GM12878 (cell line): ENCODE measurements around the gene THSD4. TPM values are rescaled to one million over a fixed set of nuclear protein-coding genes. Genes with fewer than 3 reads are reported as not detected.

Experiments
- ATAC-seq: fragments of 200-7000 bp; cut with Tn5 transposase; 3 replicates; pipeline ENCODE4 v1.9.1; 2020; ENCODE audit warnings: mild to moderate bottlenecking, moderate library complexity
- BruUV-seq: library from RNA; stranded (reverse); fragments of 400-500 nt; replicated peaks from 2 replicates; lab custom pipeline; 2021; lab: Mats Ljungman, UMichigan
- CTCF ChIA-PET: fragments of 300-600 bp; sonication (Branson Sonifier 250); formaldehyde crosslinking; extraction: SDS; loops from one replicate; lab custom pipeline; 2021; ENCODE audit warnings: inconsistent platforms; lab: Yijun Ruan, JAX
- POLR2A ChIA-PET: fragments of 350-600 bp; formaldehyde crosslinking; extraction: SDS; loops from one replicate; lab custom pipeline; 2021; ENCODE audit warnings: inconsistent platforms; lab: Charles Lee
- RAD21 ChIA-PET: fragments of 300-600 bp; sonication (Branson Sonifier 250); formaldehyde crosslinking; loops from one replicate; lab custom pipeline; 2023; ENCODE audit warnings: antibody characterized with exemption; ENCODE audit not compliant: unreplicated experiment; lab: Charles Lee
- SMC1A ChIA-PET: fragments of 300-600 bp; sonication (Branson Sonifier 250); formaldehyde crosslinking; loops from one replicate; lab custom pipeline; 2023; ENCODE audit not compliant: unreplicated experiment, uncharacterized antibody; lab: Charles Lee
- DNase-seq: peaks from one replicate; pipeline ENCODE4 v3.0.0-alpha.2; 2011; ENCODE audit warnings: low read depth, low spot score
- FAIRE-seq: peaks from 3 replicates; lab custom pipeline; 2011; peaks lifted over from hg19 to GRCh38; lab: Jason Lieb, UNC
- H2AFZ ChIP-seq: 2 replicates; pipeline ENCODE4 v1.6.0; 2011; ENCODE audit warnings: low read depth, low read length, control low read depth; ENCODE audit not compliant: control insufficient read depth
- H3K27ac ChIP-seq: 2 replicates; pipeline ENCODE4 v1.5.1; 2011; ENCODE audit warnings: control low read depth; ENCODE audit not compliant: control insufficient read depth, insufficient read depth
- H3K27me3 ChIP-seq, 2 experiments: replicated peaks in 1 of 2; 2 replicates each; pipeline versions ENCODE4 v1.6.0 to v1.6.1; 2011; ENCODE audit warnings: low read length in 1 of 2; ENCODE audit not compliant: control insufficient read depth in 2 of 2, insufficient read depth in 2 of 2
- H3K36me3 ChIP-seq, 2 experiments: 2 replicates each; pipeline ENCODE4 v1.5.1; 2011; ENCODE audit warnings: low read length in 1 of 2; ENCODE audit not compliant: control insufficient read depth in 2 of 2, insufficient read depth in 2 of 2
- H3K4me1 ChIP-seq: 2 replicates; pipeline ENCODE4 v1.6.1; 2011; ENCODE audit warnings: mild to moderate bottlenecking, low read length, moderate library complexity, mixed read lengths; ENCODE audit not compliant: control insufficient read depth, insufficient read depth
- H3K4me2 ChIP-seq: 2 replicates; pipeline ENCODE4 v1.6.0; 2011; ENCODE audit warnings: control low read depth; ENCODE audit not compliant: control insufficient read depth, insufficient read depth
- H3K4me3 ChIP-seq: fragments of 200-600 bp; sonication (generic); 2 replicates; pipeline ENCODE4 v1.5.1; 2016
- H3K79me2 ChIP-seq: 2 replicates; pipeline ENCODE4 v1.6.0; 2011; ENCODE audit warnings: low read length; ENCODE audit not compliant: control insufficient read depth, insufficient read depth
- H3K9ac ChIP-seq: 2 replicates; pipeline ENCODE4 v1.8.0; 2011; ENCODE audit warnings: low read length, control low read depth, mixed read lengths; ENCODE audit not compliant: control insufficient read depth, insufficient read depth
- H3K9me3 ChIP-seq: replicated peaks from 3 replicates; pipeline ENCODE4 v1.5.1; 2011; ENCODE audit warnings: mild to moderate bottlenecking, low read length; ENCODE audit not compliant: control insufficient read depth, insufficient read depth
- H4K20me1 ChIP-seq: 2 replicates; pipeline ENCODE4 v1.6.0; 2011; ENCODE audit not compliant: control insufficient read depth, insufficient read depth
- CREB1 ChIP-seq: IDR thresholded peaks from 2 replicates; pipeline ENCODE4 v1.6.1; 2012; ENCODE audit warnings: low read depth, mild to moderate bottlenecking, inconsistent platforms
- CUX1 ChIP-seq: IDR thresholded peaks from 2 replicates; pipeline ENCODE4 v1.6.1; 2012; ENCODE audit warnings: improper control_type of control experiment, low read depth, low read length; ENCODE audit not compliant: insufficient replicate concordance
- FOS ChIP-seq: IDR thresholded peaks from 3 replicates; pipeline ENCODE4 v1.6.1; 2011; ENCODE audit warnings: borderline replicate concordance; ENCODE audit not compliant: insufficient read length; ENCODE audit errors: extremely low read depth
- KAT2A ChIP-seq: conservative IDR thresholded peaks from 2 replicates; pipeline ENCODE4 v1.6.1; 2011; ENCODE audit warnings: low read depth, low read length; ENCODE audit not compliant: control insufficient read depth
- MLLT1 ChIP-seq: fragments of 450-650 bp; IDR thresholded peaks from 2 replicates; pipeline ENCODE4 v1.6.1; 2016; ENCODE audit warnings: mild to moderate bottlenecking
- SMAD1 ChIP-seq: fragments of 450-650 bp; IDR thresholded peaks from 2 replicates; pipeline ENCODE4 v1.6.1; 2018; ENCODE audit warnings: mild to moderate bottlenecking, low read depth; ENCODE audit not compliant: partially characterized antibody
- SMAD5 ChIP-seq: IDR thresholded peaks from 2 replicates; pipeline ENCODE4 v1.6.1; 2016; ENCODE audit warnings: antibody characterized with exemption, low read depth
- SRF ChIP-seq, 2 experiments: IDR thresholded peaks; 2 replicates each; pipeline ENCODE4 v1.6.1; 2011; ENCODE audit warnings: low read depth in 2 of 2, low read length in 2 of 2, mild to moderate bottlenecking in 1 of 2, moderate library complexity in 1 of 2
- YBX1 ChIP-seq: fragments of 450-650 bp; IDR thresholded peaks from 2 replicates; pipeline ENCODE4 v1.6.1; 2016; ENCODE audit warnings: antibody characterized with exemption
- WGBS: methylation state at CpG from one replicate; pipeline ENCODE4 v1.1.6; 2016; ENCODE audit warnings: low lambda C conversion rate; ENCODE audit not compliant: insufficient replicate concordance, insufficient coverage; ENCODE audit errors: missing lambda C conversion rate; 5-methylcytosine and 5-hydroxymethylcytosine counted together
- in situ Hi-C: fragments of 300-500 bp; cut with MboI; formaldehyde crosslinking; loops from 9 replicates; pipeline ENCODE4 v1.14.3; 2018; ENCODE audit warnings: mixed read lengths
- intact Hi-C: fragments of 100-400 bp; cut with micrococcal nuclease; formaldehyde crosslinking; loops from one replicate; pipeline ENCODE4 v1.14.2; 2022; ENCODE audit not compliant: unreplicated experiment
- polyA plus RNA-seq, 11 experiments: library from polyadenylated mRNA; depleted of rRNA in 4 of 11; unstranded in 6 of 11; stranded (reverse) in 5 of 11; fragments of >200 nt; fragmentation: Nextera tagmentation in 4 of 11; fragmentation: Illumina TruSeq in 1 of 11; extraction: Ambion mirVana in 4 of 11; extraction: Trizol in 1 of 11; gene quantifications; 1 replicate in 1 of 11; 2 replicates in 10 of 11; pipeline versions ENCODE4 v1.2.1 to v1.2.3, GENCODE V29; 2011 to 2016; ENCODE audit warnings: inconsistent platforms in 2 of 11, missing spikeins in 2 of 11, low read depth in 1 of 11
- total RNA-seq, 4 experiments: library from RNA; depleted of rRNA in 3 of 4; stranded (reverse); fragments of >200 nt in 3 of 4; fragmentation: Illumina TruSeq in 1 of 4; extraction: Trizol in 1 of 4; gene quantifications; 2 replicates each; pipeline versions ENCODE4 v1.2.1 to v1.2.3, GENCODE V29; 2013 to 2021
- TF ChIP-seq, protein P1 (sequence below): fragments of 450-650 bp; formaldehyde crosslinking; IDR thresholded peaks from 2 replicates; pipeline ENCODE4 v1.5.0; 2022; ENCODE audit warnings: mild to moderate bottlenecking, missing genetic modification characterization
- TF ChIP-seq, protein P2 (sequence below): IDR thresholded peaks from 2 replicates; pipeline ENCODE4 v1.6.1; 2011; ENCODE audit warnings: low read depth, low read length, improper control_type of control experiment, borderline replicate concordance

THSD4 gene
- total and polyA plus RNA-seq, 10 of the 15 experiments (the other 5 are each of a cell fraction or from before 2014, with no cell fraction given), result 0.04 to 0.13 (median 0.05) TPM; not detected in 7

GRCh38 chr15:71333136-71333700 is 217.9 kb downstream of the THSD4 start:
- WGBS, result 4% methylated on average over 3 of the region's 3 CpGs
- H3K4me2 ChIP-seq, result no peak overlapping the region
- no peaks in the 10 kb centered on the region for H3K9me3 ChIP-seq
- ChIA-PET RAD21 (no interaction called here), POLR2A (no interaction called here), SMC1A (no interaction called here), CTCF (no interaction called here)
- DNase-seq (no peak), FAIRE-seq (no peak), ATAC-seq (no peak)
- H2AFZ ChIP-seq, result no peak overlapping the region
- H3K4me1 ChIP-seq, result peaks cover 3% of the 10 kb centered on the region
- BruUV-seq, result no TSS peak
- no peak overlapping the region for H3K9ac ChIP-seq
- intact Hi-C loops, result no loop called here
- H3K36me3 ChIP-seq, result no peaks in the 10 kb centered on the region
- H3K79me2 ChIP-seq, result no peaks in the 10 kb centered on the region
- in situ Hi-C loops, result no loop called here
- H3K27ac ChIP-seq, result no peak overlapping the region
- no peaks in the 10 kb centered on the region for H3K27me3 ChIP-seq
- no peak overlapping the region for H3K4me3 ChIP-seq
- H4K20me1 ChIP-seq, result no peaks in the 10 kb centered on the region
- TF ChIP-seq SMAD1 (no peak), SRF (IDR thresholded peaks at IDR 0.05; ENCODE audit: low read depth in 2 of 2, low read length in 2 of 2) (no peak), CUX1 (no peak), KAT2A (no peak), FOS (no peak), MLLT1 (no peak), YBX1 (no peak), SMAD5 (no peak), CREB1 (no peak)
- TF ChIP-seq, protein P1, sequence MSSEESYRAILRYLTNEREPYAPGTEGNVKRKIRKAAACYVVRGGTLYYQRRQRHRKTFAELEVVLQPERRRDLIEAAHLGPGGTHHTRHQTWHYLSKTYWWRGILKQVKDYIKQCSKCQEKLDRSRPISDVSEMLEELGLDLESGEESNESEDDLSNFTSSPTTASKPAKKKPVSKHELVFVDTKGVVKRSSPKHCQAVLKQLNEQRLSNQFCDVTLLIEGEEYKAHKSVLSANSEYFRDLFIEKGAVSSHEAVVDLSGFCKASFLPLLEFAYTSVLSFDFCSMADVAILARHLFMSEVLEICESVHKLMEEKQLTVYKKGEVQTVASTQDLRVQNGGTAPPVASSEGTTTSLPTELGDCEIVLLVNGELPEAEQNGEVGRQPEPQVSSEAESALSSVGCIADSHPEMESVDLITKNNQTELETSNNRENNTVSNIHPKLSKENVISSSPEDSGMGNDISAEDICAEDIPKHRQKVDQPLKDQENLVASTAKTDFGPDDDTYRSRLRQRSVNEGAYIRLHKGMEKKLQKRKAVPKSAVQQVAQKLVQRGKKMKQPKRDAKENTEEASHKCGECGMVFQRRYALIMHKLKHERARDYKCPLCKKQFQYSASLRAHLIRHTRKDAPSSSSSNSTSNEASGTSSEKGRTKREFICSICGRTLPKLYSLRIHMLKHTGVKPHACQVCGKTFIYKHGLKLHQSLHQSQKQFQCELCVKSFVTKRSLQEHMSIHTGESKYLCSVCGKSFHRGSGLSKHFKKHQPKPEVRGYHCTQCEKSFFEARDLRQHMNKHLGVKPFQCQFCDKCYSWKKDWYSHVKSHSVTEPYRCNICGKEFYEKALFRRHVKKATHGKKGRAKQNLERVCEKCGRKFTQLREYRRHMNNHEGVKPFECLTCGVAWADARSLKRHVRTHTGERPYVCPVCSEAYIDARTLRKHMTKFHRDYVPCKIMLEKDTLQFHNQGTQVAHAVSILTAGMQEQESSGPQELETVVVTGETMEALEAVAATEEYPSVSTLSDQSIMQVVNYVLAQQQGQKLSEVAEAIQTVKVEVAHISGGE (CRISPR knock-in tag), result no peak
- TF ChIP-seq, protein P2, sequence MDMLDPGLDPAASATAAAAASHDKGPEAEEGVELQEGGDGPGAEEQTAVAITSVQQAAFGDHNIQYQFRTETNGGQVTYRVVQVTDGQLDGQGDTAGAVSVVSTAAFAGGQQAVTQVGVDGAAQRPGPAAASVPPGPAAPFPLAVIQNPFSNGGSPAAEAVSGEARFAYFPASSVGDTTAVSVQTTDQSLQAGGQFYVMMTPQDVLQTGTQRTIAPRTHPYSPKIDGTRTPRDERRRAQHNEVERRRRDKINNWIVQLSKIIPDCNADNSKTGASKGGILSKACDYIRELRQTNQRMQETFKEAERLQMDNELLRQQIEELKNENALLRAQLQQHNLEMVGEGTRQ, result no peak
